ENCODE results near the gene PDIA3.

- TF ChIP-seq CTCF (IDR thresholded peaks at IDR 0.05; ENCODE audit: insufficient read depth, low read length, poor library complexity, severe bottlenecking) (peak; percentile 84), EZH2phosphoT487 (conservative IDR thresholded peaks at IDR 0.05; ENCODE audit: low read length) (no peak)
Observed at GRCh38 chr15:43769584-43770228, 23.5 kb downstream of the PDIA3 start.
